MCF 10A (cell line): ENCODE data around the gene ARHGAP24. TPM values are rescaled to one million over a fixed set of nuclear protein-coding genes. Genes with fewer than 3 reads are reported as not detected.

Experiments
- BruUV-seq: library from RNA; stranded (reverse); fragments of 400-500 nt; replicated peaks from 2 replicates; lab custom pipeline; 2021; lab: Mats Ljungman, UMichigan
- CTCF ChIA-PET: fragments of 300-600 bp; sonication (Branson Sonifier 250); formaldehyde crosslinking; extraction: SDS; loops from one replicate; lab custom pipeline; 2021; ENCODE audit warnings: antibody characterized with exemption, inconsistent platforms; lab: Yijun Ruan, JAX
- POLR2A ChIA-PET: fragments of 300-600, 350-650 bp; sonication (Branson Sonifier 250); formaldehyde crosslinking; extraction: SDS; loops from one replicate; lab custom pipeline; 2020; ENCODE audit warnings: antibody characterized with exemption, inconsistent platforms; lab: Yijun Ruan, JAX
- DNase-seq: peaks from one replicate; pipeline ENCODE4 v3.0.0-alpha.2; 2018; ENCODE audit not compliant: unreplicated experiment
- H3K27ac Mint-ChIP-seq: one replicate; pipeline ENCODE4 v1.8.0; 2022; ENCODE audit warnings: mild to moderate bottlenecking, low read depth, mixed read lengths; ENCODE audit not compliant: unreplicated experiment
- H3K27me3 Mint-ChIP-seq: one replicate; pipeline ENCODE4 v1.8.0; 2022; ENCODE audit warnings: mixed read lengths; ENCODE audit not compliant: insufficient read depth, unreplicated experiment
- H3K36me3 Mint-ChIP-seq: one replicate; pipeline ENCODE4 v1.8.0; 2022; ENCODE audit warnings: mild to moderate bottlenecking, moderate library complexity, mixed read lengths; ENCODE audit not compliant: insufficient read depth, unreplicated experiment
- H3K4me1 Mint-ChIP-seq: one replicate; pipeline ENCODE4 v1.8.0; 2022; ENCODE audit warnings: mixed read lengths; ENCODE audit not compliant: insufficient read depth, unreplicated experiment
- H3K4me3 Mint-ChIP-seq: one replicate; pipeline ENCODE4 v1.8.0; 2022; ENCODE audit warnings: mild to moderate bottlenecking, moderate library complexity, mixed read lengths; ENCODE audit not compliant: unreplicated experiment
- H3K9me3 Mint-ChIP-seq: one replicate; pipeline ENCODE4 v1.8.0; 2022; ENCODE audit warnings: mixed read lengths; ENCODE audit not compliant: unreplicated experiment
- CTCF ChIP-seq: fragments of 200-600 bp; IDR thresholded peaks from one replicate; pipeline ENCODE4 v1.8.0; 2022; ENCODE audit warnings: antibody characterized with exemption, mild to moderate bottlenecking; ENCODE audit not compliant: unreplicated experiment
- intact Hi-C: fragments of 100-400 bp; cut with micrococcal nuclease; formaldehyde crosslinking; loops from 2 replicates; pipeline ENCODE4 v1.14.1; 2022
- total RNA-seq: library from RNA; stranded (reverse); gene quantifications from 2 replicates; pipeline ENCODE4 v1.2.3, GENCODE V29; 2022

The ARHGAP24 gene
- total RNA-seq, 1 experiment from 2014 or later = 2.6 TPM

DNA sequence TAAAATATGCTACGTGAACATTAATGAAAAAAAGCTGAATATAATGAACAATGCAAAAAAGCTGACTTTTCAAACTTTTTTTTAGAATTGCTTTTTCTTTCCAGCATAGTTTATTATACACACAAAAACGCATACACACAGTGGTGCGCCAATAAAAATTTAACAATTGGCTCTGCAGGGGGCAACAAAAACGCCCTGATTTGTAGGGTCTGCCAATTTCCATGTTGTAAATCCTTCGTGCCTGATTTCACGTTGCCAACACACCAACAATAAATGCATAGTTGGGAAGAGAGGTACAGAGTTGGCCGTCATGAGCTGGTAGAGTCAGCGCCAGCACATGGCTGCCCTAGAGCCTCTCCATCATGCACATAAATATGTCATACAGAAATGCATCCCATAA is 551.8 kb downstream of the ARHGAP24 start:
- ChIA-PET CTCF (interaction anchor here (0.7 kb wide), 2 partner anchors 231 to 1446 kb away, joined by 3 read pairs; no protein-coding TSS in a partner anchor), POLR2A (interaction anchor here (0.6 kb wide), 1 partner anchor 22 kb away, joined by 3 read pairs; no protein-coding TSS in a partner anchor)
- no peaks in the 10 kb centered on the region for H3K36me3 Mint-ChIP-seq
- DNase-seq = no peak
- H3K27ac Mint-ChIP-seq = no peak overlapping the region
- no peaks in the 10 kb centered on the region for H3K9me3 Mint-ChIP-seq
- BruUV-seq = no TSS peak
- H3K27me3 Mint-ChIP-seq = no peaks in the 10 kb centered on the region
- no peak overlapping the region for H3K4me3 Mint-ChIP-seq
- H3K4me1 Mint-ChIP-seq = peaks cover 1% of the 10 kb centered on the region
- TF ChIP-seq CTCF = no peak
- intact Hi-C loops = no loop called here

DNA sequence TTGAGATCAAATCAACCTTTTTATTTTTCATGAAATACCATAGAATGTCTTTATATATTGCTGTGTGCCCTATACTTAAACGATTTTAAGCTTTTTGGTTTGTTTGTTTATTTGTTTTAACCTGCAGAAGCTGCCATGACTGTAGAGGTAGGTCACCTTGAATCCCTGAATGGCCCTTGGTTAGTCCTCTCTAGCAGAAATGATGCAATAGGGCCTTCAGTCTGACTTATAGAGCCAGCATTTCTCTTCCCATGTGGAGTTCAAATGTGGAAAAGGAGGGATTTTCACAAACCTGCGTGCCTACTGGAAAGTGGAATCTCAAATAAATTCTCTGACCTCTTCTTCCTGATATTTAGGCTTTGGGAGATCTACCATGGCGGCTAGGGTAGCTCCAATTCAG is 557.0 kb downstream of the ARHGAP24 start:
- Mint-ChIP-seq H3K4me1 (peaks cover 43% of the 10 kb centered on the region), H3K9me3 (no peaks in the 10 kb centered on the region), H3K36me3 (no peaks in the 10 kb centered on the region), H3K27me3 (no peaks in the 10 kb centered on the region), H3K27ac (peak overlapping the region; percentile 81), H3K4me3 (no peak overlapping the region)
- BruUV-seq = no TSS peak
- peak; percentile 41 for DNase-seq
- CTCF ChIA-PET = interaction anchor here (0.5 to 2.7 kb wide), 10 partner anchors 11 to 947 kb away, joined by 3 to 22 read pairs (median 4); no protein-coding TSS in a partner anchor
- intact Hi-C loops = loop anchor here (2.0 kb wide), 1 partner anchor 21 kb away; no protein-coding TSS in a partner anchor
- TF ChIP-seq CTCF = no peak
- POLR2A ChIA-PET = interaction anchor here (0.5 to 2.0 kb wide), 8 partner anchors 9 to 994 kb away, joined by 3 to 12 read pairs (median 6); no protein-coding TSS in a partner anchor

DNA sequence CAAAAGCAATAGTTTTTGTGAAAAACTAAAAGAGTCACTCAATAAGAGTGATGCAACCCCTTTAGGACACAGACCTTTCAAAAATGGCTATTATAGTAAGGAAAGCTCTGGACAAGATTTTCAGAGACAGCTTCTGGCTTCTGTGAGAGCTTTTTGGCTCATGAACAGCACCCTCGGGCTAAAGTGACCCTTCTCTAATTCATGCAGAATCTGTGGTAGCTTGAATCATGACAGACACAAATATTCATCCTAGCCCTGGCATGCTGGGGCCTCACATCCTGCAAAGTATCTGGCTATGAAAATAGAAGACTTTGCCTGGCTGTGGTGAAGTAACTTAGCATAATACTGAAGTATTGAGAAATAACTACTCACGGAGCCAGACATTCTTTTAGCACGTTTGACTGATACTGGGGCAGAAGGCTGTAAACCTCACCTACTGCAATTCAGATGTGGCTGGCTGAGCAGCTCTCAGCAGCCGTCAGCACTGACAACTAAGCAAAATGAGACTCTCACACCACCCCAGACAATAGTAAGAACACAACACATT is 557.6 kb downstream of the ARHGAP24 start:
- Mint-ChIP-seq H3K27me3 (no peaks in the 10 kb centered on the region), H3K9me3 (no peaks in the 10 kb centered on the region), H3K36me3 (no peaks in the 10 kb centered on the region), H3K27ac (peak overlapping the region; percentile 81), H3K4me1 (peaks cover 43% of the 10 kb centered on the region), H3K4me3 (peak overlapping the region; percentile 49)
- intact Hi-C loops = loop anchor here (2.0 kb wide), 1 partner anchor 22 kb away; no protein-coding TSS in a partner anchor
- TF ChIP-seq CTCF = no peak
- BruUV-seq = no TSS peak
- DNase-seq = peak; percentile 96
- POLR2A ChIA-PET = interaction anchor here (0.5 to 2.0 kb wide), 13 partner anchors 10 to 994 kb away, joined by 3 to 12 read pairs (median 3); no protein-coding TSS in a partner anchor
- CTCF ChIA-PET = interaction anchor here (0.5 to 2.7 kb wide), 14 partner anchors 8 to 948 kb away, joined by 3 to 22 read pairs (median 4); no protein-coding TSS in a partner anchor

DNA sequence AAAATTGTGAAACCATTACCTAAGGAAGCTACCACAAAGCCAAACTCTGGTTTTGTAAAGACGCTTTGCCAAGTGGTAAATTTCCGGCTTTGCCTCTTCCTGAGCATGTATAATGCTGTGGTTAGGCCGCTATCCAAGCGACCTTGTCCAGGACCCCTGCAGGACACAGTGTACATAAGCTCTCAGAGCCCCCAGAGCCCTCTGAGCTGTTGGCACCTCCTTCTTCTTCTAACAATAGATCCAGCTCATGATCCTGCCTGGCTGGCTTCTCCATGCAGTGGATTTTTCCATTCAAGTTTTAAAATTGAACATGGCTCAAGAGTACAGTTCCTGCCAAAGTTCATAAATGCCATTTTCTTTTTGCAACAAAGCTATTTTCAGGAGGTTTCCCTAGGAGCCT is 558.2 kb downstream of the ARHGAP24 start:
- Mint-ChIP-seq H3K27me3 (no peaks in the 10 kb centered on the region), H3K9me3 (no peaks in the 10 kb centered on the region), H3K36me3 (no peaks in the 10 kb centered on the region), H3K4me3 (peak overlapping the region; percentile 49), H3K4me1 (peaks cover 43% of the 10 kb centered on the region), H3K27ac (peak overlapping the region; percentile 81)
- DNase-seq = peak; percentile 95
- CTCF ChIA-PET = interaction anchor here (0.6 to 2.7 kb wide), 9 partner anchors 7 to 948 kb away, joined by 3 to 22 read pairs (median 5); no protein-coding TSS in a partner anchor
- BruUV-seq = no TSS peak
- TF ChIP-seq CTCF = no peak
- intact Hi-C loops = loop anchor here (2.0 kb wide), 1 partner anchor 22 kb away; no protein-coding TSS in a partner anchor
- POLR2A ChIA-PET = interaction anchor here (0.8 to 2.0 kb wide), 12 partner anchors 10 to 949 kb away, joined by 3 to 12 read pairs (median 4); no protein-coding TSS in a partner anchor
